ENCODE data around the gene CENPF. TPM values are rescaled to one million over a fixed set of nuclear protein-coding genes. Genes with fewer than 3 reads are reported as not detected.
"Not testable (repeated sequence)": the region's sequence is repeated elsewhere in the genome, so short reads cannot be mapped to it uniquely, and the experiment has no call there.

Gene CENPF
- total and polyA plus RNA-seq, 3 donors from 2014 or later, result 7.7 to 30.7 (median 28.1) TPM

- peak; percentile 45 for DNase-seq
- 15 to 50% methylated on average over 2 of the region's 2 CpGs for WGBS, 2 donors
These were observed 67.1 kb downstream of the CENPF start for GRCh38 chr1:214670098-214670497.

GRCh38 chr1:214673029-214673428 is 70.0 kb downstream of the CENPF start:
- DNase-seq; intact Hi-C loops (cut with DNase I; ENCODE audit: low total_unique reads); H3K9me3 ChIP-seq; H3K4me1 ChIP-seq; H3K27ac ChIP-seq; H3K36me3 ChIP-seq (ENCODE audit: low read depth, missing control alignments); H3K27me3 ChIP-seq: not testable (repeated sequence)
- peak overlapping the region; percentile 18 to 27 for H3K4me3 ChIP-seq
- 68 to 85% methylated on average over 12 to 28 of the region's 29 CpGs for WGBS, 2 donors

More at GRCh38 chr1:214670098-214670497, 67.1 kb downstream of the CENPF start:
- no peak overlapping the region for H3K4me3 ChIP-seq
- TF ChIP-seq CTCF (IDR thresholded peaks at IDR 0.05) (no peak), POLR2A (IDR thresholded peaks at IDR 0.05) (no peak)
- intact Hi-C loops (cut with DNase I; ENCODE audit: low total_unique reads), result no loop called here
- H3K27ac ChIP-seq, result no peak overlapping the region
- no peaks in the 10 kb centered on the region for H3K36me3 ChIP-seq (ENCODE audit: low read depth, missing control alignments)
- no peaks in the 10 kb centered on the region for H3K4me1 ChIP-seq
- no peaks in the 10 kb centered on the region for H3K27me3 ChIP-seq
- H3K9me3 ChIP-seq, result no peaks in the 10 kb centered on the region

GRCh38 chr1:214673576-214673975 is 70.6 kb downstream of the CENPF start:
- 70 to 87% methylated on average over 7 to 8 of the region's 8 CpGs for WGBS, 2 donors
- H3K36me3 ChIP-seq (ENCODE audit: low read depth, missing control alignments), result no peaks in the 10 kb centered on the region
- H3K27me3 ChIP-seq, result no peaks in the 10 kb centered on the region
- no peaks in the 10 kb centered on the region for H3K9me3 ChIP-seq
- no peak for TF ChIP-seq CTCF (IDR thresholded peaks at IDR 0.05)
- TF ChIP-seq POLR2A (IDR thresholded peaks at IDR 0.05), result no peak
- no peak for DNase-seq
- intact Hi-C loops (cut with DNase I; ENCODE audit: low total_unique reads), result no loop called here
- H3K4me1 ChIP-seq, result no peaks in the 10 kb centered on the region
- H3K4me3 ChIP-seq, result peak overlapping the region; percentile 18 to 27
- no peak overlapping the region for H3K27ac ChIP-seq

- H3K9me3 ChIP-seq; H3K27ac ChIP-seq; H3K36me3 ChIP-seq (ENCODE audit: low read depth, missing control alignments); H3K4me1 ChIP-seq; DNase-seq; H3K4me3 ChIP-seq; intact Hi-C loops (cut with DNase I; ENCODE audit: low total_unique reads); H3K27me3 ChIP-seq: not testable (repeated sequence)
- WGBS, 2 donors, result 78 to 97% methylated on average over 1 of the region's 1 CpG
These were observed 72.5 kb downstream of the CENPF start for GRCh38 chr1:214675524-214675923.

- 77 to 79% methylated on average over 4 of the region's 4 CpGs for WGBS, 2 donors
- no peak for DNase-seq
- intact Hi-C loops (cut with DNase I; ENCODE audit: low total_unique reads), result no loop called here
- Histone ChIP-seq H3K36me3 (ENCODE audit: low read depth, missing control alignments) (no peaks in the 10 kb centered on the region), H3K4me3 (no peak overlapping the region), H3K4me1 (no peaks in the 10 kb centered on the region), H3K9me3 (no peaks in the 10 kb centered on the region), H3K27me3 (no peaks in the 10 kb centered on the region), H3K27ac (no peak overlapping the region)
- TF ChIP-seq CTCF (IDR thresholded peaks at IDR 0.05), result no peak
- no peak for TF ChIP-seq POLR2A (IDR thresholded peaks at IDR 0.05)
These were observed 73.8 kb downstream of the CENPF start for GRCh38 chr1:214676747-214677146.

- Histone ChIP-seq H3K27me3 (no peaks in the 10 kb centered on the region), H3K4me3 (no peak overlapping the region), H3K4me1 (no peaks in the 10 kb centered on the region), H3K9me3 (no peaks in the 10 kb centered on the region), H3K36me3 (ENCODE audit: low read depth, missing control alignments) (no peaks in the 10 kb centered on the region), H3K27ac (no peak overlapping the region)
- intact Hi-C loops (cut with DNase I; ENCODE audit: low total_unique reads), result no loop called here
- DNase-seq, result no peak
- WGBS, 2 donors, result 92 to 97% methylated on average over 2 of the region's 2 CpGs
- TF ChIP-seq POLR2A (IDR thresholded peaks at IDR 0.05) (no peak), CTCF (IDR thresholded peaks at IDR 0.05) (no peak)
These were observed 75.0 kb downstream of the CENPF start for GRCh38 chr1:214677945-214678344.
